B cell (primary cell): ENCODE measurements around the gene DGAT2.

Source experiments
- EZH2 ChIP-seq: IDR thresholded peaks from 2 replicates; pipeline ENCODE4 v1.6.1; 2012; ENCODE audit warnings: borderline replicate concordance, low read depth, mild to moderate bottlenecking, moderate library complexity, low read length; ENCODE audit not compliant: insufficient read depth, poor library complexity, severe bottlenecking
- TF ChIP-seq, protein P1 (sequence below): fragments of 200-600 bp; IDR thresholded peaks from one replicate; pipeline ENCODE4 v1.8.0; 2022; ENCODE audit warnings: antibody characterized with exemption, mild to moderate bottlenecking

DNA sequence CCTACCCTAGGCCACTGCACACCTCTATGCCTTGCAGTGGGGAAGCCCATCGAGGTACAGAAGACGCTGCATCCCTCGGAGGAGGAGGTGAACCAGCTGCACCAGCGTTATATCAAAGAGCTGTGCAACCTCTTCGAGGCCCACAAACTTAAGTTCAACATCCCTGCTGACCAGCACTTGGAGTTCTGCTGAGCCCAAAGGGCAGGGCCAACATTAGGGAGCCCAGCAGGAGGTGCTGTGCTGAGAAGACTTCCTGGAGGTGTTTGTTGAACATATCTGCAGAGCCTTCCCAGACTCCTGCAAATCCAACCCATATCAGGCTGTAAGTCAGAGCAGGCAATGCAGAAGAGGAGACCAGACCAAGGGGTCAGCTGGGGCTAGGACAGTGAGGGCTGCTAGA lies 37.5 kb upstream of the DGAT2 start:
- TF ChIP-seq, protein P1, sequence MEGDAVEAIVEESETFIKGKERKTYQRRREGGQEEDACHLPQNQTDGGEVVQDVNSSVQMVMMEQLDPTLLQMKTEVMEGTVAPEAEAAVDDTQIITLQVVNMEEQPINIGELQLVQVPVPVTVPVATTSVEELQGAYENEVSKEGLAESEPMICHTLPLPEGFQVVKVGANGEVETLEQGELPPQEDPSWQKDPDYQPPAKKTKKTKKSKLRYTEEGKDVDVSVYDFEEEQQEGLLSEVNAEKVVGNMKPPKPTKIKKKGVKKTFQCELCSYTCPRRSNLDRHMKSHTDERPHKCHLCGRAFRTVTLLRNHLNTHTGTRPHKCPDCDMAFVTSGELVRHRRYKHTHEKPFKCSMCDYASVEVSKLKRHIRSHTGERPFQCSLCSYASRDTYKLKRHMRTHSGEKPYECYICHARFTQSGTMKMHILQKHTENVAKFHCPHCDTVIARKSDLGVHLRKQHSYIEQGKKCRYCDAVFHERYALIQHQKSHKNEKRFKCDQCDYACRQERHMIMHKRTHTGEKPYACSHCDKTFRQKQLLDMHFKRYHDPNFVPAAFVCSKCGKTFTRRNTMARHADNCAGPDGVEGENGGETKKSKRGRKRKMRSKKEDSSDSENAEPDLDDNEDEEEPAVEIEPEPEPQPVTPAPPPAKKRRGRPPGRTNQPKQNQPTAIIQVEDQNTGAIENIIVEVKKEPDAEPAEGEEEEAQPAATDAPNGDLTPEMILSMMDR, result no peak
- TF ChIP-seq EZH2, result no peak
